Measurements from ENCODE around the gene RBBP8. TPM values are rescaled to one million over a fixed set of nuclear protein-coding genes. Genes with fewer than 3 reads are reported as not detected.
A peak's percentile ranks its signal among the peaks of the same experiment; 100 is the strongest.

The RBBP8 gene
- total and polyA plus RNA-seq, 2 experiments from 2014 or later: 27.1 to 45.2 TPM

GRCh38 chr18:23020555-23021294, 87.6 kb downstream of the RBBP8 start:
- in situ Hi-C loops (cut with MboI): no loop called here
- Histone ChIP-seq H2AFZ (no peak overlapping the region), H3K36me3 (ENCODE audit: low read depth) (peaks cover 5% of the 10 kb centered on the region; the same call in 1 of the 2 replicates), H3K9me2 (ENCODE audit: insufficient read depth) (no peaks in the 10 kb centered on the region), H3K4me3 (no peak overlapping the region), H3F3A (ENCODE audit: insufficient read depth) (no peaks in the 10 kb centered on the region), H3K9ac (no peak overlapping the region), H3K79me2 (ENCODE audit: insufficient read depth) (no peaks in the 10 kb centered on the region), H3K9me3 (ENCODE audit: low read depth) (no peaks in the 10 kb centered on the region), H4K20me1 (ENCODE audit: insufficient read depth) (no peaks in the 10 kb centered on the region), H3K27me3 (replicated peaks; ENCODE audit: insufficient read depth) (no peaks in the 10 kb centered on the region), H3K4me1 (ENCODE audit: insufficient read depth) (no peaks in the 10 kb centered on the region), H3K27ac (no peak overlapping the region), H3K4me2 (ENCODE audit: unreplicated experiment) (no peak overlapping the region)
- DNase-seq: no peak
- TF ChIP-seq EZH2 (IDR thresholded peaks at IDR 0.05; ENCODE audit: insufficient read depth, poor library complexity, severe bottlenecking) (no peak), EZH2phosphoT487 (IDR thresholded peaks at IDR 0.05; ENCODE audit: insufficient read depth, low read depth) (no peak)
- 94 to 95% methylated on average over 5 of the region's 5 CpGs for WGBS, 2 experiments (ENCODE audit: low coverage in 1 of 2, low lambda C conversion rate in 2 of 2, missing lambda C conversion rate in 2 of 2)

GRCh38 chr18:23021623-23022022, 88.5 kb downstream of the RBBP8 start:
- Histone ChIP-seq H3K9ac (no peak overlapping the region), H2AFZ (no peak overlapping the region), H3K9me2 (ENCODE audit: insufficient read depth) (no peaks in the 10 kb centered on the region), H3K9me3 (ENCODE audit: low read depth) (no peaks in the 10 kb centered on the region), H3K4me1 (ENCODE audit: insufficient read depth) (no peaks in the 10 kb centered on the region), H4K20me1 (ENCODE audit: insufficient read depth) (no peaks in the 10 kb centered on the region), H3K79me2 (ENCODE audit: insufficient read depth) (no peaks in the 10 kb centered on the region), H3K36me3 (ENCODE audit: low read depth) (peaks cover 11% of the 10 kb centered on the region; the same call in 1 of the 2 replicates), H3K4me2 (ENCODE audit: unreplicated experiment) (no peak overlapping the region), H3F3A (ENCODE audit: insufficient read depth) (no peaks in the 10 kb centered on the region), H3K27me3 (replicated peaks; ENCODE audit: insufficient read depth) (no peaks in the 10 kb centered on the region), H3K4me3 (no peak overlapping the region), H3K27ac (no peak overlapping the region)
- in situ Hi-C loops (cut with MboI): no loop called here
- no peak for TF ChIP-seq EZH2phosphoT487 (IDR thresholded peaks at IDR 0.05; ENCODE audit: insufficient read depth, low read depth)
- TF ChIP-seq EZH2 (IDR thresholded peaks at IDR 0.05; ENCODE audit: insufficient read depth, poor library complexity, severe bottlenecking): no peak
- DNase-seq: no peak
- WGBS, 2 experiments (ENCODE audit: low coverage in 1 of 2, low lambda C conversion rate in 2 of 2, missing lambda C conversion rate in 2 of 2): 96 to 99% methylated on average over 2 of the region's 2 CpGs

DNA sequence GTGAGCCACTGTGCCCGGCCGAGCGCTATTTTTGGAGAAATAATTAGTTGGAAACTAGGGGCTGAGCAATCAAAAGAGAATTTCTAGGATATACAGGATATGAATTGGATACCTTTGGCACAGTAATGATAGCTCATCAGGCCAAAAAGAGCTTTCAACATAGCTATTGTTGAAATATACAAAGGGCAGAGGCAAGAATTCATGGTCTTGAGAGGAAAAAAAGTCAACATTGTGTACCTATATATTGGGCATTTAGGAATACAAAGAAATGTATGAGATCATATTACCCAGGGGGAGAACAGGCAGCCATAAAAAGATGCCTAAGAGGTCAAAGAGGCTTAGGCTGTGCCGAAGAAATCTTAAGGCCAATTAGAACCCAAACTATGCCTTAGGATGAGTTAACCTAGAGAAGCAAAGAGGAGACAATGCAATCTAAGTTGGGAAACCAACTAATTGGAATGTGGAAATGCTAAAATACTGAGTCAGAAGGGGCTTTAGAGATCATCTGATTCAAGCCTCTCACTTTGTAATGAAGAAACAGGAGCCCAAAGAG, 99.0 kb downstream of the RBBP8 start:
- Histone ChIP-seq H4K20me1 (ENCODE audit: insufficient read depth) (no peaks in the 10 kb centered on the region), H3K4me3 (peak overlapping the region; percentile 55), H3K27me3 (replicated peaks; ENCODE audit: insufficient read depth) (no peaks in the 10 kb centered on the region), H3K36me3 (ENCODE audit: low read depth) (no peaks in the 10 kb centered on the region), H3K79me2 (ENCODE audit: insufficient read depth) (no peaks in the 10 kb centered on the region), H3F3A (ENCODE audit: insufficient read depth) (peaks cover 32% of the 10 kb centered on the region), H3K9me3 (ENCODE audit: low read depth) (no peaks in the 10 kb centered on the region), H3K27ac (peak overlapping the region; percentile 91), H3K4me2 (ENCODE audit: unreplicated experiment) (peak overlapping the region; percentile 76), H3K9ac (peak overlapping the region; percentile 70), H2AFZ (peak overlapping the region; percentile 64), H3K4me1 (ENCODE audit: insufficient read depth) (peaks cover 27% of the 10 kb centered on the region), H3K9me2 (ENCODE audit: insufficient read depth) (no peaks in the 10 kb centered on the region)
- TF ChIP-seq EZH2 (IDR thresholded peaks at IDR 0.05; ENCODE audit: insufficient read depth, poor library complexity, severe bottlenecking) (no peak), EZH2phosphoT487 (IDR thresholded peaks at IDR 0.05; ENCODE audit: insufficient read depth, low read depth) (no peak)
- in situ Hi-C loops (cut with MboI): loop anchor here (10.0 kb wide), 1 partner anchor 83 kb away; no protein-coding TSS in a partner anchor
- peak; percentile 88 for DNase-seq
- 0 to 1% methylated on average over 4 of the region's 4 CpGs for WGBS, 2 experiments (ENCODE audit: low coverage in 1 of 2, low lambda C conversion rate in 2 of 2, missing lambda C conversion rate in 2 of 2)

DNA sequence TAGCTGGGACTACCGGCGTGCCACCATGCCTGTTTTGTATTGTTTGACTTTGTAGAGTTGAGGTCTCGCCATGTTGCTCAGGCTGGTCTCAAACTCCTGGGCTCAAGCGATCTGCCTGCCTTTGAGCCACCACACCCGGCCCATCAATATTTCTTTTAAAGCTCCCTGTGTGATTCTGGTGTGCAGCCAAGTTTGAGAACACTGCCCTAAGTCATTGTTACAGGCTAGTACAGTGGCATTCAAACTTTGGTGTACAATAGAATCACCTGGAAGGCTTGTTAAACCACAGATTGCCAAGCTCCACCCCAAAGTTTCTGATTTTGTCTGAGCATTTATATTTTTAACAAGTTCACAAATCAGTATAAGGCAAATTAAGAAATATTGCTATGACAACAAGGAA, 99.9 kb downstream of the RBBP8 start:
- no peaks in the 10 kb centered on the region for H3K27me3 ChIP-seq (replicated peaks; ENCODE audit: insufficient read depth)
- H3K9me3 ChIP-seq (ENCODE audit: low read depth): no peaks in the 10 kb centered on the region
- H4K20me1 ChIP-seq (ENCODE audit: insufficient read depth): no peaks in the 10 kb centered on the region
- H3K4me1 ChIP-seq (ENCODE audit: insufficient read depth): peaks cover 27% of the 10 kb centered on the region
- peak overlapping the region; percentile 70; the same call in 1 of the 2 replicates for H3K9ac ChIP-seq
- no peaks in the 10 kb centered on the region for H3K36me3 ChIP-seq (ENCODE audit: low read depth)
- peak overlapping the region; percentile 64; the same call in 1 of the 2 replicates for H2AFZ ChIP-seq
- H3F3A ChIP-seq (ENCODE audit: insufficient read depth): peaks cover 32% of the 10 kb centered on the region
- H3K27ac ChIP-seq: peak overlapping the region; percentile 91
- no peaks in the 10 kb centered on the region for H3K79me2 ChIP-seq (ENCODE audit: insufficient read depth)
- H3K4me2 ChIP-seq (ENCODE audit: unreplicated experiment): peak overlapping the region; percentile 76
- DNase-seq: peak; percentile 19
- in situ Hi-C loops (cut with MboI): loop anchor here (10.0 kb wide), 1 partner anchor 82 kb away; no protein-coding TSS in a partner anchor
- no peak overlapping the region for H3K4me3 ChIP-seq
- no peak for TF ChIP-seq EZH2 (IDR thresholded peaks at IDR 0.05; ENCODE audit: insufficient read depth, poor library complexity, severe bottlenecking)
- TF ChIP-seq EZH2phosphoT487 (IDR thresholded peaks at IDR 0.05; ENCODE audit: insufficient read depth, low read depth): no peak
- H3K9me2 ChIP-seq (ENCODE audit: insufficient read depth): no peaks in the 10 kb centered on the region
- 71 to 75% methylated on average over 5 of the region's 5 CpGs for WGBS, 2 experiments (ENCODE audit: low coverage in 1 of 2, low lambda C conversion rate in 2 of 2, missing lambda C conversion rate in 2 of 2)

All from GM23248 (cell line).